ENCODE measurements around the gene TAAR2. TPM values are rescaled to one million over a fixed set of nuclear protein-coding genes. Genes with fewer than 3 reads are reported as not detected.

The TAAR2 gene, protein sequence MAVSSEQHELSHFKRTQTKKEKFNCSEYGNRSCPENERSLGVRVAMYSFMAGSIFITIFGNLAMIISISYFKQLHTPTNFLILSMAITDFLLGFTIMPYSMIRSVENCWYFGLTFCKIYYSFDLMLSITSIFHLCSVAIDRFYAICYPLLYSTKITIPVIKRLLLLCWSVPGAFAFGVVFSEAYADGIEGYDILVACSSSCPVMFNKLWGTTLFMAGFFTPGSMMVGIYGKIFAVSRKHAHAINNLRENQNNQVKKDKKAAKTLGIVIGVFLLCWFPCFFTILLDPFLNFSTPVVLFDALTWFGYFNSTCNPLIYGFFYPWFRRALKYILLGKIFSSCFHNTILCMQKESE
- not detected for total RNA-seq
- not detected for polyA plus RNA-seq
- long read RNA-seq, donor 1, result 0 reads
- long read RNA-seq, donor 2, result 0 reads

- ATAC-seq (ENCODE audit: low FRiP score), result no peak
- no peaks in the 10 kb centered on the region for H3K27me3 ChIP-seq (ENCODE audit: control insufficient read depth in 1 of 2, insufficient read depth in 2 of 2, low read length in 1 of 2)
- no peaks in the 10 kb centered on the region for H3K36me3 ChIP-seq (ENCODE audit: control insufficient read depth in 1 of 2, insufficient read depth in 2 of 2, low read length in 1 of 2)
- H3K9me3 ChIP-seq (ENCODE audit: control insufficient read depth, low read length), result no peaks in the 10 kb centered on the region
- intact Hi-C loops (cut with DNase I), result no loop called here
- 93 to 94% methylated on average over 6 of the region's 6 CpGs for WGBS, 2 donors
- no peak for DNase-seq
- H3K4me3 ChIP-seq (ENCODE audit: low read length in 2 of 2), result no peak within 1 kb of the TSS
- H3K27ac ChIP-seq (ENCODE audit: low read depth in 1 of 2, low read length in 2 of 2), result no peak within 1 kb of the TSS
- H3K4me1 ChIP-seq (ENCODE audit: control insufficient read depth in 1 of 2, insufficient read depth in 2 of 2, low read length in 2 of 2), result no peaks in the 10 kb centered on the region
These were observed at the start of gene TAAR2 for GRCh38 chr6:132624175-132624574. Gene TAAR2, minus strand, starts transcription at chr6:132624275. Its CDS starts 0 bp downstream, at chr6:132624275.

- Histone ChIP-seq H3K4me3 (ENCODE audit: low read length in 2 of 2) (no peak overlapping the region), H3K9me3 (ENCODE audit: control insufficient read depth, low read length) (no peaks in the 10 kb centered on the region), H3K36me3 (ENCODE audit: control insufficient read depth in 1 of 2, insufficient read depth in 2 of 2, low read length in 1 of 2) (no peaks in the 10 kb centered on the region), H3K27me3 (ENCODE audit: control insufficient read depth in 1 of 2, insufficient read depth in 2 of 2, low read length in 1 of 2) (no peaks in the 10 kb centered on the region), H3K27ac (ENCODE audit: low read depth in 1 of 2, low read length in 2 of 2) (no peak overlapping the region), H3K4me1 (ENCODE audit: control insufficient read depth in 1 of 2, insufficient read depth in 2 of 2, low read length in 2 of 2) (no peaks in the 10 kb centered on the region)
- intact Hi-C loops (cut with DNase I), result loop anchor here (5.0 to 10.0 kb wide), 2 partner anchors 109 to 121 kb away; partner anchors contain the start of gene SLC18B1 (in 1 of the 2)
- WGBS, 2 donors, result 85% methylated on average over 10 of the region's 10 CpGs
- ATAC-seq (ENCODE audit: low FRiP score) (no peak), DNase-seq (no peak)
These were observed 49.5 kb upstream of the TAAR2 start for GRCh38 chr6:132673376-132674094.

GRCh38 chr6:132671295-132671694 lies 47.2 kb upstream of the TAAR2 start:
- no peak for DNase-seq
- WGBS, 2 donors, result 89 to 100% methylated on average over 1 of the region's 1 CpG
- no peaks in the 10 kb centered on the region for H3K4me1 ChIP-seq (ENCODE audit: control insufficient read depth in 1 of 2, insufficient read depth in 2 of 2, low read length in 2 of 2)
- no peak overlapping the region for H3K4me3 ChIP-seq (ENCODE audit: low read length in 2 of 2)
- intact Hi-C loops (cut with DNase I), result loop anchor here (5.0 to 10.0 kb wide), 2 partner anchors 111 to 124 kb away; partner anchors contain the start of gene SLC18B1 (in 1 of the 2)
- no peak overlapping the region for H3K27ac ChIP-seq (ENCODE audit: low read depth in 1 of 2, low read length in 2 of 2)
- no peaks in the 10 kb centered on the region for H3K27me3 ChIP-seq (ENCODE audit: control insufficient read depth in 1 of 2, insufficient read depth in 2 of 2, low read length in 1 of 2)
- H3K9me3 ChIP-seq (ENCODE audit: control insufficient read depth, low read length), result no peaks in the 10 kb centered on the region
- ATAC-seq (ENCODE audit: low FRiP score), result no peak
- H3K36me3 ChIP-seq (ENCODE audit: control insufficient read depth in 1 of 2, insufficient read depth in 2 of 2, low read length in 1 of 2), result no peaks in the 10 kb centered on the region

GRCh38 chr6:132669690-132670291 lies 45.7 kb upstream of the TAAR2 start:
- Histone ChIP-seq H3K4me1 (ENCODE audit: control insufficient read depth in 1 of 2, insufficient read depth in 2 of 2, low read length in 2 of 2) (no peaks in the 10 kb centered on the region), H3K4me3 (ENCODE audit: low read length in 2 of 2) (no peak overlapping the region), H3K27ac (ENCODE audit: low read depth in 1 of 2, low read length in 2 of 2) (no peak overlapping the region), H3K9me3 (ENCODE audit: control insufficient read depth, low read length) (no peaks in the 10 kb centered on the region), H3K36me3 (ENCODE audit: control insufficient read depth in 1 of 2, insufficient read depth in 2 of 2, low read length in 1 of 2) (no peaks in the 10 kb centered on the region), H3K27me3 (ENCODE audit: control insufficient read depth in 1 of 2, insufficient read depth in 2 of 2, low read length in 1 of 2) (no peaks in the 10 kb centered on the region)
- 4 to 5% methylated on average over 4 of the region's 4 CpGs for WGBS, 2 donors
- intact Hi-C loops (cut with DNase I), result loop anchor here (5.0 to 10.0 kb wide), 2 partner anchors 113 to 125 kb away; partner anchors contain the start of gene SLC18B1 (in 1 of the 2)
- DNase-seq (no peak), ATAC-seq (ENCODE audit: low FRiP score) (peak; percentile 67)

GRCh38 chr6:132666118-132666517 lies 42.0 kb upstream of the TAAR2 start:
- no peaks in the 10 kb centered on the region for H3K36me3 ChIP-seq (ENCODE audit: control insufficient read depth in 1 of 2, insufficient read depth in 2 of 2, low read length in 1 of 2)
- H3K9me3 ChIP-seq (ENCODE audit: control insufficient read depth, low read length), result no peaks in the 10 kb centered on the region
- ATAC-seq (ENCODE audit: low FRiP score) (no peak), DNase-seq (no peak)
- no peaks in the 10 kb centered on the region for H3K27me3 ChIP-seq (ENCODE audit: control insufficient read depth in 1 of 2, insufficient read depth in 2 of 2, low read length in 1 of 2)
- no peak overlapping the region for H3K27ac ChIP-seq (ENCODE audit: low read depth in 1 of 2, low read length in 2 of 2)
- no peak overlapping the region for H3K4me3 ChIP-seq (ENCODE audit: low read length in 2 of 2)
- no peaks in the 10 kb centered on the region for H3K4me1 ChIP-seq (ENCODE audit: control insufficient read depth in 1 of 2, insufficient read depth in 2 of 2, low read length in 2 of 2)
- intact Hi-C loops (cut with DNase I), result no loop called here
- 76 to 84% methylated on average over 4 of the region's 4 CpGs for WGBS, 2 donors

DNA sequence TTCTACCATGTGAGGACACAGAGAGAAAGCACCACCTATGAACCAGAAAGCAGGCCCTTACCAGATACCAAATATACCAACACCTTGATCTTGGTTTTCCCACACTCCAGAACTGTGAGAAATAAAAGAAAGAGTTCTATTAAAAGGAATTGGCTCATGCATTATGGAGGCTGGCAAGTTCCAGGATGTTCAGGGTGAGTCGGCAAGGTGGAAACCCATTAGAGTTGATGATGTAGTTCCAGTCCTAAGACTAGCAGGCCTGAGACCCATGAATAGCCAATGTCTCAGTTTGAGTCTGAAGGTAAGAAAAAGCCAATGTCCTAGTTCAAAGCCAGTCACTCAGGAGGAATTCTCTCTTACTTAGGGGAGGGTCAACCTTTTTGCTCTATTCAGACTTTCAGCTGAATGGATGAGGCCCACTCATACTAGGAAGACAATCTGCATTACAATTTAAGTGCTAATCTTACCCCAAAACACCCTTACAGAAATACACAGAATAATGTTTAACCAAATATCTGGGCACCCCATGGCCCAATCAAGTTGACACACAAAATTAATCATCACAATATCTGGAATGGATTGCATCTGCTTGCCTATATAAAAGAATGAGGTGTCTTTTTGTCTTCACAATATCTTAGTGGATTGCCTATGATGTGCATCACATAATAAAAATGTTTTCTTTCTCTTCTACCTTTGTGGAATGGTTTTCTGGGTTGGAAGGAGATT lies 40.4 kb upstream of the TAAR2 start:
- DNase-seq, result no peak
- Histone ChIP-seq H3K27ac (ENCODE audit: low read depth in 1 of 2, low read length in 2 of 2) (no peak overlapping the region), H3K4me3 (ENCODE audit: low read length in 2 of 2) (no peak overlapping the region), H3K4me1 (ENCODE audit: control insufficient read depth in 1 of 2, insufficient read depth in 2 of 2, low read length in 2 of 2) (no peaks in the 10 kb centered on the region), H3K9me3 (ENCODE audit: control insufficient read depth, low read length) (no peaks in the 10 kb centered on the region), H3K27me3 (ENCODE audit: control insufficient read depth in 1 of 2, insufficient read depth in 2 of 2, low read length in 1 of 2) (no peaks in the 10 kb centered on the region), H3K36me3 (ENCODE audit: control insufficient read depth in 1 of 2, insufficient read depth in 2 of 2, low read length in 1 of 2) (no peaks in the 10 kb centered on the region)
- 92 to 100% methylated on average over 1 of the region's 1 CpG for WGBS, 2 donors
- ATAC-seq (ENCODE audit: low FRiP score), result no peak
- intact Hi-C loops (cut with DNase I), result no loop called here

GRCh38 chr6:132663661-132664060 lies 39.6 kb upstream of the TAAR2 start:
- H3K27me3 ChIP-seq (ENCODE audit: control insufficient read depth in 1 of 2, insufficient read depth in 2 of 2, low read length in 1 of 2), result no peaks in the 10 kb centered on the region
- H3K27ac ChIP-seq (ENCODE audit: low read depth in 1 of 2, low read length in 2 of 2), result no peak overlapping the region
- intact Hi-C loops (cut with DNase I), result no loop called here
- no peaks in the 10 kb centered on the region for H3K36me3 ChIP-seq (ENCODE audit: control insufficient read depth in 1 of 2, insufficient read depth in 2 of 2, low read length in 1 of 2)
- DNase-seq, result no peak
- no peak overlapping the region for H3K4me3 ChIP-seq (ENCODE audit: low read length in 2 of 2)
- 69 to 82% methylated on average over 1 of the region's 1 CpG for WGBS, 2 donors
- H3K4me1 ChIP-seq (ENCODE audit: control insufficient read depth in 1 of 2, insufficient read depth in 2 of 2, low read length in 2 of 2), result no peaks in the 10 kb centered on the region
- ATAC-seq (ENCODE audit: low FRiP score), result no peak
- H3K9me3 ChIP-seq (ENCODE audit: control insufficient read depth, low read length), result no peaks in the 10 kb centered on the region

- H3K27ac ChIP-seq (ENCODE audit: low read depth in 1 of 2, low read length in 2 of 2), result no peak overlapping the region
- no peaks in the 10 kb centered on the region for H3K9me3 ChIP-seq (ENCODE audit: control insufficient read depth, low read length)
- H3K4me1 ChIP-seq (ENCODE audit: control insufficient read depth in 1 of 2, insufficient read depth in 2 of 2, low read length in 2 of 2), result no peaks in the 10 kb centered on the region
- intact Hi-C loops (cut with DNase I), result no loop called here
- no peak overlapping the region for H3K4me3 ChIP-seq (ENCODE audit: low read length in 2 of 2)
- no peak for ATAC-seq (ENCODE audit: low FRiP score)
- DNase-seq, result no peak
- 90% methylated on average over 4 of the region's 4 CpGs for WGBS, 2 donors
- H3K27me3 ChIP-seq (ENCODE audit: control insufficient read depth in 1 of 2, insufficient read depth in 2 of 2, low read length in 1 of 2), result no peaks in the 10 kb centered on the region
- H3K36me3 ChIP-seq (ENCODE audit: control insufficient read depth in 1 of 2, insufficient read depth in 2 of 2, low read length in 1 of 2), result no peaks in the 10 kb centered on the region
These were observed 37.8 kb upstream of the TAAR2 start for GRCh38 chr6:132661906-132662305.

Measured in aorta (tissue), 5 donors.